Esophagus muscularis mucosa (tissue), 4 donors: Measurements from ENCODE around the gene MUC4.

Source experiments
- EP300 ChIP-seq: sonication (generic); formaldehyde crosslinking; IDR thresholded peaks from one replicate; pipeline ENCODE4 v1.6.1; 2017; ENCODE audit warnings: antibody characterized with exemption
- POLR2AphosphoS5 ChIP-seq, 2 donors: sonication (generic); formaldehyde crosslinking; IDR thresholded peaks; one replicate each; pipeline ENCODE4 v1.6.1; 2017; ENCODE audit warnings: antibody characterized with exemption in 2 of 2
- TF ChIP-seq, protein P1 (sequence below), 3 experiments: fragments of 200-600 bp in 2 of 3; fragments of 450-650 bp in 1 of 3; sonication (generic) in 2 of 3; IDR thresholded peaks; one replicate each; pipeline ENCODE4 v1.5.1; 2017 to 2019; ENCODE audit warnings: antibody characterized with exemption in 3 of 3, mild to moderate bottlenecking in 2 of 3, moderate library complexity in 1 of 3

DNA sequence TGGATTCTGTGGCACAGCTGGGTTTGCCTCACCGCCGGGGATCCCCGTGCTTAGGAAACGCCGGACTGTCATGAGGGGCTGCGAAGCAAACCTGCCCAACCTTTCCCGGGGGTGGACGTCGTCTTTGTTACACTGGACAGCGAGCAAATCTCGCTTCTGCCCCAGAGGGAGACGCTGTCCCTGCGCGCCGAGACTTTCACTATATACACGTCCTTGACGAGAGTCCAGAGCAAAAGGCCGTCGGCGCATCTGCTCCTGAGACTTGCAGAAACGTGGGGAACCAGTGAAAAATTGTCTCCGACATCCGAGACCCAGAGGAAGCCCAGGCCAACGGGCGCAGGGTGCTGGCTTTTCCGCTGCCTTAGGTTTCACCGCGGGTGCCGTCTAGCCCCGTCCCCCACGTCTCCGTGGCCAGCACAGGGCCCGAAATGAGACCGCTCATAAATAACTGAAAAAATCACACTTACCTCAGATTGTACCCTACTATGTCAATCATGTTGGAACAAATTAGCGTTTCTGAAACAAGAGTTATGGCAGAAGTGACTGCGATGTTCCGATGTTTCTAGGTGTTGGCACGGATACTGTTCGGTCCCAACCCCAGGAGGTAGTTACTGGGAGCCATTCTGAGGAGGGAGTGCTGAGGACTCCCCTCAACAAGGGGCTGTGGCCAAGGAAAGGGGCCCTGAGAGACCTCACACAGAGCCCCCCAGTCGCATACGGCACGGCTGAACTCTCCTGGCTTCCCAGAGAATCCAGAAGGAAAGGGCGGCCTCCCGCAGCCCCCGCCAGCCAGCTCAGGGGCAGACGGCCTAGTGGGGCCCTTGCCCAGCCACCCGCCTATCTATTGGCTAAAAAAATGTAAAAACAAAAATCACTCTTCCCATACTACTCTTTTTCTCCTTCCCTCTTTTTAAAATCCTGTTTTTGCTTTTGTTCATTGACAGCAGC lies 14.4 kb upstream of the MUC4 start:
- TF ChIP-seq EP300 (no peak), POLR2AphosphoS5 (IDR thresholded peaks at IDR 0.05) (no peak)
- TF ChIP-seq, protein P1, sequence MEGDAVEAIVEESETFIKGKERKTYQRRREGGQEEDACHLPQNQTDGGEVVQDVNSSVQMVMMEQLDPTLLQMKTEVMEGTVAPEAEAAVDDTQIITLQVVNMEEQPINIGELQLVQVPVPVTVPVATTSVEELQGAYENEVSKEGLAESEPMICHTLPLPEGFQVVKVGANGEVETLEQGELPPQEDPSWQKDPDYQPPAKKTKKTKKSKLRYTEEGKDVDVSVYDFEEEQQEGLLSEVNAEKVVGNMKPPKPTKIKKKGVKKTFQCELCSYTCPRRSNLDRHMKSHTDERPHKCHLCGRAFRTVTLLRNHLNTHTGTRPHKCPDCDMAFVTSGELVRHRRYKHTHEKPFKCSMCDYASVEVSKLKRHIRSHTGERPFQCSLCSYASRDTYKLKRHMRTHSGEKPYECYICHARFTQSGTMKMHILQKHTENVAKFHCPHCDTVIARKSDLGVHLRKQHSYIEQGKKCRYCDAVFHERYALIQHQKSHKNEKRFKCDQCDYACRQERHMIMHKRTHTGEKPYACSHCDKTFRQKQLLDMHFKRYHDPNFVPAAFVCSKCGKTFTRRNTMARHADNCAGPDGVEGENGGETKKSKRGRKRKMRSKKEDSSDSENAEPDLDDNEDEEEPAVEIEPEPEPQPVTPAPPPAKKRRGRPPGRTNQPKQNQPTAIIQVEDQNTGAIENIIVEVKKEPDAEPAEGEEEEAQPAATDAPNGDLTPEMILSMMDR (IDR thresholded peaks at IDR 0.05): no peak
